Central memory CD8-positive, alpha-beta T cell (primary cell): ENCODE results near the gene UST.

Experiments used
- ATAC-seq: fragments of 150-1000 bp; cut with Tn5 transposase; replicated peaks from 2 replicates; pipeline ENCODE4 v1.10.0; 2022; ENCODE audit warnings: mild to moderate bottlenecking, moderate FRiP score, moderate number of reproducible peaks; ENCODE audit not compliant: poor library complexity, severe bottlenecking; ENCODE audit errors: extremely low read depth
- DNase-seq, 2 donors: peaks; one replicate each; pipeline ENCODE4 v3.0.0; 2021; ENCODE audit warnings: low spot score in 2 of 2
- H3K27ac Mint-ChIP-seq: one replicate; pipeline ENCODE4 v1.8.0; 2022; ENCODE audit warnings: low read depth, mild to moderate bottlenecking, moderate library complexity, mixed read lengths
- H3K27me3 Mint-ChIP-seq: one replicate; pipeline ENCODE4 v1.8.0; 2022; ENCODE audit warnings: mixed read lengths
- H3K36me3 Mint-ChIP-seq: one replicate; pipeline ENCODE4 v1.8.0; 2022; ENCODE audit warnings: mild to moderate bottlenecking, moderate library complexity, mixed read lengths; ENCODE audit not compliant: insufficient read depth
- H3K4me1 Mint-ChIP-seq: one replicate; pipeline ENCODE4 v1.8.0; 2022; ENCODE audit warnings: mixed read lengths
- H3K4me3 Mint-ChIP-seq: one replicate; pipeline ENCODE4 v1.8.0; 2022; ENCODE audit warnings: mild to moderate bottlenecking, moderate library complexity, mixed read lengths
- H3K9me3 Mint-ChIP-seq: one replicate; pipeline ENCODE4 v1.8.0; 2022; ENCODE audit warnings: mixed read lengths

The UST gene

GRCh38 chr6:149122850-149123821 lies 376.3 kb downstream of the UST start:
- Mint-ChIP-seq H3K9me3 (peaks cover 6% of the 10 kb centered on the region), H3K4me1 (peaks cover 6% of the 10 kb centered on the region), H3K4me3 (no peak overlapping the region), H3K27me3 (no peaks in the 10 kb centered on the region), H3K36me3 (peaks cover 2% of the 10 kb centered on the region), H3K27ac (no peak overlapping the region)
- no peak for DNase-seq
- no peak for ATAC-seq

- no peak overlapping the region for H3K4me3 Mint-ChIP-seq
- DNase-seq (no peak), ATAC-seq (no peak)
- H3K36me3 Mint-ChIP-seq: peaks cover 2% of the 10 kb centered on the region
- H3K27me3 Mint-ChIP-seq: no peaks in the 10 kb centered on the region
- H3K27ac Mint-ChIP-seq: no peak overlapping the region
- peaks cover 20% of the 10 kb centered on the region for H3K4me1 Mint-ChIP-seq
- peaks cover 6% of the 10 kb centered on the region for H3K9me3 Mint-ChIP-seq
Measured at GRCh38 chr6:149125309-149125708, 378.5 kb downstream of the UST start.
